IPS DF 19.7 (cell line): ENCODE results near the gene FCAMR.
A peak's percentile ranks its signal among the peaks of the same experiment; 100 is the strongest.

Experiments
- DNase-seq: peaks from one replicate; pipeline ENCODE4 v3.0.0-alpha.2; 2013; ENCODE audit warnings: low read depth, low spot score

The FCAMR gene

DNA sequence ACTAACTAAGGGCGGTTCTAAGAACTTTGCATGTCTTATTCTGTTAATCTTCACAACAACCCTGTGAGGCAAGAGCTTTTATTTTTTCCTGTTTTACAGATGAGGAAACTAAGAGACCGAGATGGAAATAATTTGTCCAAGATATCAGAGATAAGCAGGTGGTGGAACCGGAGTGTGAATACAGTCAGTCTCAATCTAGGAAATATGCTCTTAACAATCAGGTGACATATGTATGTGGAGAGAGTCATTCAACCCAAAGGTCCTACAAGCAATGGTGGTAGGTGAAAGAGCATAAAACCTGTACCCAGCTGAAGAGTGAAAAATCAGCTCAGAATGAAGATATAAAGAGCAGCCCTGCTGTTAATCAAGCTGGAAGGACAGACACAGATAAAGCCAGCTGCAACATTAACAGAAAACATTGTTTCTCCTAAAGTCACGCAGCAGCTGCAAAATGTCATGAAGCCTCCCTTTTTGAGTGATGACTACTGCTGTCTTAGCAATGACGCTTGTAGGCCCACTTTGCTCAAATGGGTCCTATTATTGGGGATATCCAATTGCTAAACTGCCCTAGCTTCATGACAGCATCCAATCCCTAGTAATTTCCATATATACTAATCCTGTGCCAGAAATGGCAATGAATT is 30.5 kb upstream of the FCAMR start:
- DNase-seq, result no peak

GRCh38 chr1:206998816-206999215 is 28.6 kb upstream of the FCAMR start:
- DNase-seq, result no peak

DNA sequence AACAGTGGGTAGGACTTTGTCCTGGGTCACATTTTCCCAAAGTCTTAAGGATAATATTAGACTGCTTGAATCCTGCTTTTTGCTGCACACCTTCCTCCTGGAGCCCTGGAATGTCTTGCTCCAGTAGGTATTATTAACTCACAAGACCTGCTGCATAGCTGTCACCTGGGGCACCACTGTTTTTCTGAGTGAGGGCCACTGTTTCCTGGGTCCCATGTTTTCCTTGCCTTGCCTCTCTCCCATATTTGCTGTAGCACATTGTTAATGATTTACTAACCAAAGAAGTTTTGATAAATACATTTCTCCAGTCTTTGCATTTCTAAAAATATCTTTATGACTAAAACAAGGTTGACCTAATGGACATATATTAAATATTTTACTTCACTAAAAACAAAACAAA is 22.5 kb upstream of the FCAMR start:
- no peak for DNase-seq

GRCh38 chr1:206987873-206988272 is 17.6 kb upstream of the FCAMR start:
- DNase-seq, result no peak

DNA sequence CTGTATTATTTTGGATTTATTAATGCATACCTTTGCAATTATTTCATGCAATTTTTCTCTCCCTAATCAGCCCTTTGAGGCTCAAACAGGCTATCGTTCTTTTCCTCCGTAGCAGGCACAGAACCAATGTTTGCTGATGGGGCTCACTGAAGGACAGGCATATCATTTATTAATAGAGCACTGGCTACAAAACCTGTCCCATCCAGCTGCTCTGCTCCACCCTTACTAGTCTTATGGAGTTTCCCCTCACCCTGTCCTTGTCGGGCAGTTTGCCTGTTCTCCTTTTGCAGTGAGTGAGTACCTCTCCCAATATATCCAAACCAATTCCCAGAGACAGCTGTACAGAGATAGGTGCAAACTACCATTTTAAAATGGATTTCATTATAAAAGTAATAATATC is 16.6 kb upstream of the FCAMR start:
- DNase-seq, result no peak

- DNase-seq, result no peak
Measured at GRCh38 chr1:206986402-206986801, 16.1 kb upstream of the FCAMR start.

DNA sequence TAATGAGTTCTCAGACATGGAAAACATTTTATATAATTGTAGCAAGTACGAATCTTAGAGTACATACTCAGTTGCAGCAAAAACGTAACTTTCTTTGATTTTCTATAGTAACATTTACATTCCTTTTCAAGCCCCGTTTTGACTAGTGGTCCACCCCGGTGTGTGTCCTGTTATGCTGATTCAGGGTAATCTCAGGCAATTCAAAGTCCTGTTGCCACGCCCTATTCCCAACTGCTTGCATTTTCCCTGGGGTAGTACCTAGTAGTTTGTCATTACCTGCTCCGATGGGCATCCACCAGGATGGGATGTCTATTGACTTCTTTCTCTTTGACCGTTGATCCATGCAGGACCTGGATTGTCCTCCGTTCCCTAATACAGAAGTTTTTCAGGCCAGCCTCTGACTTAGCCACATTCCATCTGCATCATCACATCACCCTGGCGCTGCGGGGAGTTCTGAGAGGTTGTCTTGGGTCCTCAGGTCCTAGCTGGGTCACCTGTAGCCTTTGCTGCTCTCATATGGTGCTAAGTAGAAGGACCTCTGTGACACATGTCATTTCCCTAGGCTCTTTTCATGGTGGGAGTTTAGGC is 15.0 kb upstream of the FCAMR start:
- peak; percentile 17 for DNase-seq

DNA sequence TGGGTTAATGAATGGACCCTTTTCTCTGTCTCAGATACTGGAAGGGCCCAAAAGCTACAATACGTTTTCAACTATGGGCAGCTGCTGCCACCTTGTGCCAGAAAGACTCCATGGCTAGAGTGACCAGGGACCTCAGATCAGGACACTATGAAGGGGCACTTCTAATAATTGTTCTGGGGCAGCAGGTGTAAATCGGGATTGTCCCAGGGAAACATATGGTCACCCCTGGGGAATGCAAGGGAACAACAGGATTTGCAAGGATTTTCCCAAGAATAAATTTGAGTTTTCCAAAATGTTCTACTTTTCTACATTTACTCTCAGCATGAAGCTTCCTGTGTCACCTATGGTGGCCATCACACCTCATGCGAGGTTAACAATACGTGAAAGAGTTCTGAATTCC is 12.0 kb upstream of the FCAMR start:
- peak; percentile 12 for DNase-seq

GRCh38 chr1:206979379-206980043 is 9.3 kb upstream of the FCAMR start:
- peak; percentile 20 for DNase-seq

- no peak for DNase-seq
Measured at GRCh38 chr1:206978259-206978658, 8.0 kb upstream of the FCAMR start.

- no peak for DNase-seq
Measured at GRCh38 chr1:206975306-206975705, 5.0 kb upstream of the FCAMR start.

GRCh38 chr1:206974140-206974539 is 3.9 kb upstream of the FCAMR start:
- DNase-seq, result no peak

- no peak for DNase-seq
Measured at GRCh38 chr1:206972728-206973127, 2.5 kb upstream of the FCAMR start.

DNA sequence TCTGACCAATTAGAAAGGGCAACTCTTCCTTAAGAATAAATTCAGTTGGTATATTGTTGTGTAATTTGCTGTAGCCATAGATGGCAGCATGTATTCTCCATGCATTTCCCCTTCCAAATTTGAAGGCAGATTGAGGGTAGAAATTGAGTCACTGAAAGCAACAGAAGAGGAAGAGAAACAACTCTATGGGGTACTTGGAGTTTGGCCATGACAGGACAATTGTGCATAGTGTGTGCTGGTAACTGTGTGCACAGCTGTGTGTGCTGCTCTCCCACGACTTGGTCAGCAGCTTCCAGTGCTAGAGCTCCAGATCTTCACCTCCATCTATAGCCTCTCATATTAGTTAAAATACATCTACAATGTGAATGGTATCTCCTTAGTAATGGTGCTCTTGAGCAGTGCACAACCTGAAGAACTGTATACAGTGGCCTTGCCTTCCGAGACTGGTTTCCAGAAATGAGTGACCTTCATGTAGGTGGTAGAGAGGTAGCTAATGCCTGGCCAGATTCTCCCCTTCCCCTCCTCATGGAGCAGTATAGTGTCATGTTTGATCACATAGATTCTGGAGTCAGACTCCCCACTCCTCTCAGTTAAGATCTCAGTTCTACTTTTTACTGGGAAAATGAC is 882 bp upstream of the FCAMR start:
- DNase-seq, result no peak

DNA sequence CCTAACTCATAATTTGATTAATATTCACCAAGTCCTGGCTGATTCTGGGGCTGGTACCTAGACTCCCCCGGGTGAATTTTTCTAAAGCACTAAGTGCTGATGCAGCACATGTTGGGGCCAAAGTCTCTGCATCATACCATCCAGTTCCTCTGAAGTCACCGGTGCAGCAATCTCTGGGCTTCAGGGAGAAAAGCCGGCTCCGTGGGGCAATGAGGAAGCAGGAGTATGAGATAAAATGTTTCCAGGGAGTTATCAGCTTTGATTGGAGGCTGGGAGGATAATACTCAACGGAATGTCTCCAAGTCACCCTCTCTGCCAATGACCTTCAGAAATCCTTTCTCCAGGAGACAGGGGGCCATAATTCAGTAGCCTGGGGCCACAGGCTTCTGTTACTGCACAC is 1.2 kb downstream of the FCAMR start:
- no peak for DNase-seq

GRCh38 chr1:206967096-206967849 is 3.0 kb downstream of the FCAMR start:
- no peak for DNase-seq

DNA sequence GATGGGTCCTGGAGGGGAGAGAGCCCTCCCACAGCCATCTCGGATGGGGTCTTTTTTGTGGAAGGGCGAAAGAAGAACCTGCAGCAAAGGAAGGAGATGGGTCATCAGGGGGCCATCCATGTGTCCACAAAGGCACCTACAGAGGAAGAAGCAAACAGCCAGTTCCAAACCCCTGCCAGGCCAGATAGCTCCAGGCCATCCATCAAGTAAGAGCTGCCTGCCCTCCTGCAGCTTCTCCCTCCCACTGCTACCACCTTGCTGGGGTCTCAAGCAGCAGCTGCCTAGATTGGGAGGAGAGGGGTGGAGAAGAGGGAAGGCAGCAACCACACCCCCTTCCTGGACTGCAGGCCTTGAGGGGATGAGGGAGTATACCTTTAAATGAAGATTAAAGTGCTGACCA is 4.5 kb downstream of the FCAMR start:
- no peak for DNase-seq

GRCh38 chr1:206963740-206964139 is 6.5 kb downstream of the FCAMR start:
- no peak for DNase-seq

- no peak for DNase-seq
Measured at GRCh38 chr1:206963119-206963712, 7.0 kb downstream of the FCAMR start.

- DNase-seq, result no peak
Measured at GRCh38 chr1:206962272-206962671, 8.0 kb downstream of the FCAMR start.

DNA sequence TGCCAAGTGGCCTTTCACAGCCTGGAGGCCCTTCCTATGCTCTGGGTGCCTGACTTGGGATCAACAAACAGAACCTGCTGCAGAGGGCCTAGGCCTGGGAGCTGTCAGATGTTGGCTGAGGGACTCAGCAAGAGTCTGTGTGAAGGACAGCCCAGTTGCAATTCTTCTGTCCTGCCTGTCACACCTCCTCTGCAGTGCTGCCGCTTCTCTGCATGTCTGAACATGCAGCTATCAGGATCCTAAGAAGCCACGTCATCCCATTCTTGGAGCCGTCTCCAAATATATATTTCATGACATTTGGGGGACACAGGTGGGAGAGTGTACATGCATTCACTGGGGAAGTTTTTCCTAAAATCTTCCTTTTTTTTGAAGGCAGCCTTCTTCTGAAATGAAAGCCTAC is 8.6 kb downstream of the FCAMR start:
- no peak for DNase-seq
